Mesendoderm (in vitro differentiated cells): ENCODE data around the gene SP1.

ENCODE experiments used
- DNase-seq: peaks from one replicate; pipeline ENCODE4 v3.0.0; 2013
- H2AK5ac ChIP-seq: 2 replicates; pipeline ENCODE4 v1.6.1; 2013; ENCODE audit warnings: low read length, inconsistent platforms
- H2BK120ac ChIP-seq: 2 replicates; pipeline ENCODE4 v1.6.1; 2013; ENCODE audit warnings: low read depth, mild to moderate bottlenecking, low read length, moderate library complexity, mixed read lengths
- H2BK15ac ChIP-seq: replicated peaks from 2 replicates; pipeline ENCODE4 v1.6.1; 2013; ENCODE audit warnings: low read depth, mild to moderate bottlenecking, moderate library complexity
- H2BK5ac ChIP-seq: 2 replicates; pipeline ENCODE4 v1.6.1; 2013; ENCODE audit warnings: low read length, inconsistent platforms
- H3K18ac ChIP-seq: 2 replicates; pipeline ENCODE4 v1.6.1; 2013; ENCODE audit warnings: mild to moderate bottlenecking, low read length, mixed read lengths
- H3K23ac ChIP-seq: one replicate; pipeline ENCODE4 v1.6.1; 2013; ENCODE audit warnings: low read length
- H3K27ac ChIP-seq: 2 replicates; pipeline ENCODE4 v1.5.1; 2013; ENCODE audit warnings: low read depth, mild to moderate bottlenecking, inconsistent platforms, low read length, moderate library complexity
- H3K27me3 ChIP-seq: 2 replicates; pipeline ENCODE4 v1.6.1; 2013; ENCODE audit warnings: low read length, control low read depth, mild to moderate bottlenecking, inconsistent platforms; ENCODE audit not compliant: insufficient read depth, poor library complexity
- H3K36me3 ChIP-seq: 2 replicates; pipeline ENCODE4 v1.6.1; 2013; ENCODE audit warnings: low read length, inconsistent platforms; ENCODE audit not compliant: control insufficient read depth, insufficient read depth
- H3K4ac ChIP-seq: one replicate; pipeline ENCODE4 v1.6.1; 2013; ENCODE audit warnings: low read depth, mild to moderate bottlenecking, low read length, moderate library complexity
- H3K4me1 ChIP-seq: 2 replicates; pipeline ENCODE4 v1.6.1; 2013; ENCODE audit warnings: low read depth, low read length, inconsistent platforms; ENCODE audit not compliant: control insufficient read depth
- H3K4me2 ChIP-seq: 2 replicates; pipeline ENCODE4 v1.6.1; 2013; ENCODE audit warnings: low read length
- H3K4me3 ChIP-seq: 2 replicates; pipeline ENCODE4 v1.5.1; 2013; ENCODE audit warnings: mild to moderate bottlenecking, low read length
- H3K56ac ChIP-seq: one replicate; pipeline ENCODE4 v1.6.1; 2013; ENCODE audit warnings: low read length
- H3K79me1 ChIP-seq: 2 replicates; pipeline ENCODE4 v1.6.1; 2013; ENCODE audit warnings: low read length, inconsistent platforms
- H3K79me2 ChIP-seq: 2 replicates; pipeline ENCODE4 v1.6.1; 2013; ENCODE audit warnings: mild to moderate bottlenecking, low read length; ENCODE audit not compliant: control insufficient read depth, insufficient read depth
- H3K9ac ChIP-seq: 2 replicates; pipeline ENCODE4 v1.6.1; 2013; ENCODE audit warnings: low read length, inconsistent platforms
- H4K5ac ChIP-seq: one replicate; pipeline ENCODE4 v1.6.1; 2013; ENCODE audit warnings: low read length
- H4K8ac ChIP-seq: one replicate; pipeline ENCODE4 v1.6.1; 2013; ENCODE audit warnings: low read depth, mild to moderate bottlenecking, control low read depth, low read length, moderate library complexity
- WGBS: extraction: QIAGEN DNeasy Blood & Tissue Kit; methylation state at CpG from one replicate; pipeline ENCODE4 v1.1.7; 2013; ENCODE audit warnings: low lambda C conversion rate, missing lambda C conversion rate; ENCODE audit not compliant: insufficient coverage; ENCODE audit errors: extremely low coverage; 5-methylcytosine and 5-hydroxymethylcytosine counted together

SP1 gene

DNA sequence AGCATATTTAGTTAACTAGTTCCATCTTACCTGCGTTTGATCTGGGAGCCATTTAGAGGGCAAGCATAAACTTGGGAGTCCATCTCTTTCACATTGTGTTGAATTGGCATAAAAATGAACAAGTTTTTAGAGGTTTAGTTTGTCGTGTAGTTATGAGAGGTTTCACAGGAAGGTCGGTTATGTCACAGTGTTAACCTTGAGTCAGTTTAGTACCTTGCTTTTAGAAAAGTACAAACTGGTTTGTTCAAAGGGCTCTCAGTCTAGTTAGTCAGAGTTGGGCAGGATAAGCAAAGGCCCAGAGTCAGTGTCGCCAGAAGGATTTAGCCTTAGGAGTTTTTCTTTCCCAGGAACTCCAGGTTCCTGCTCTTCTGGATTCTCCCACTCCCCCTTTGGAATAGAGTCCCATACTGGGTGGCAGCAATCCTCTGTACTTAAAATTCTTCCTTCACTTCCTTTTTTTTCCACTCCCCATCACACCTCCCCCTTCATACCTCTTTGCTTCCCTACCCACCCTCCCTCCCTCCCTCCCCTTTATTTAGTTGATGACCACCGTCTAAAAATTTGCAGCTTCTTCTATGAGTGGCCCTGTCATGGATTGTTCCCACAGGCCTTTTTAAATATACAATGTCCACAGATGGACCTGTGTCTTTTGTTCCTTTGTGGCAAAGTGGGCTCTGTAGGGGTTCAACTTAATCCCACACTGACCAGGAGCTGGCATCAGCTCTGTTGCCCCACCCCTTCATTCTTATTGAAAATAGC, 84.0 kb downstream of the SP1 start:
- Histone ChIP-seq H3K23ac (no peak overlapping the region), H3K79me2 (peaks cover 54% of the 10 kb centered on the region), H3K18ac (no peak overlapping the region), H2AK5ac (no peak overlapping the region), H2BK120ac (no peak overlapping the region), H3K4ac (no peak overlapping the region), H3K36me3 (peaks cover 64% of the 10 kb centered on the region), H3K27ac (no peak overlapping the region), H4K5ac (no peak overlapping the region), H3K4me3 (no peak overlapping the region), H3K27me3 (no peaks in the 10 kb centered on the region), H2BK15ac (no peak overlapping the region), H3K79me1 (peaks cover 37% of the 10 kb centered on the region), H3K4me2 (no peak overlapping the region), H3K4me1 (peaks cover 2% of the 10 kb centered on the region), H3K9ac (no peak overlapping the region), H2BK5ac (no peak overlapping the region), H3K56ac (no peak overlapping the region), H4K8ac (no peak overlapping the region)
- 100% methylated on average over 2 of the region's 5 CpGs for WGBS
- no peak for DNase-seq

DNA sequence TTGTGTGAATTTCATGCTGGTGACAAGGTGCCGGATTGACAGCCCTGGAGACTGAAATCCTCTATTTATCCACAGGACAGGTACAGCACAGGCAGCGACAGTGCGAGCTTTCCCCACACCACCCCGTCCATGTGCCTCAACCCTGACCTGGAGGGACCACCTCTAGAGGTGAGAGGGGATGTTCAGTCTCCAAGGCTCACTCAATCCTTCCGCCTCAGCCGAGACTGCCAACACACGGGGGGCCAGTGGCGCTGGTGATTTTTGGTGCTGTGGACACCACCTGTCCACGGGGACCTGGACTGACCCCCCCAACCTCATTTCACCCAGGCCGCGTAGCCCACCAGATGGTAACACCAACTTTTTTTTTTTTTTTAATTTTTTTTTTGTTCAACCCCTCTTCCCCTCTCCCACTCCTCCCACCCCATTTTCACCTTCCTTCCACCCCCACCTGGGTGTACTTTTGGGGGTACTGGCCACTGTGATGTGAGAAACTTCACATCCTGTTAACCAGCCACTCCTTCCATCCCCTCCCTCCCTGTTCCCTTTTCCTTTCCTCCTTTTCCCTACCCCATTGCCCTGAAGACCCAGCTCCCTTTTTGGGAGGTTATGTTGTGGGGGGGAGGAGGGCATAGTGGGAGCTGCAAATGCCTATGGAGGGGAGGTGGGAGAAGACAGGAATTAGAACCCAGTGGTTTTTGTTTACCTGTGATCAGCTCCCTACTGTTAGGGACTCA, 84.9 kb downstream of the SP1 start:
- no peak overlapping the region for H4K8ac ChIP-seq
- no peak overlapping the region for H3K56ac ChIP-seq
- no peak overlapping the region for H3K4me3 ChIP-seq
- no peaks in the 10 kb centered on the region for H3K27me3 ChIP-seq
- H2BK120ac ChIP-seq: no peak overlapping the region
- H3K79me1 ChIP-seq: peaks cover 35% of the 10 kb centered on the region
- no peak overlapping the region for H3K4ac ChIP-seq
- H3K27ac ChIP-seq: no peak overlapping the region
- no peak overlapping the region for H3K23ac ChIP-seq
- no peak overlapping the region for H2BK5ac ChIP-seq
- no peak overlapping the region for H4K5ac ChIP-seq
- H3K18ac ChIP-seq: no peak overlapping the region
- no peak for DNase-seq
- H3K79me2 ChIP-seq: peaks cover 48% of the 10 kb centered on the region
- no peak overlapping the region for H3K9ac ChIP-seq
- H2BK15ac ChIP-seq: no peak overlapping the region
- peaks cover 62% of the 10 kb centered on the region for H3K36me3 ChIP-seq
- peaks cover 2% of the 10 kb centered on the region for H3K4me1 ChIP-seq
- no CpG with 5 or more reads among the region's 11 CpGs for WGBS
- no peak overlapping the region for H2AK5ac ChIP-seq
- H3K4me2 ChIP-seq: no peak overlapping the region

GRCh38 chr12:53465679-53466078, 85.7 kb downstream of the SP1 start:
- WGBS: no CpG with 5 or more reads among the region's 2 CpGs
- peaks cover 2% of the 10 kb centered on the region for H3K4me1 ChIP-seq
- no peak overlapping the region for H3K56ac ChIP-seq
- H2BK15ac ChIP-seq: no peak overlapping the region
- H3K36me3 ChIP-seq: peaks cover 59% of the 10 kb centered on the region
- no peak overlapping the region for H4K5ac ChIP-seq
- no peak overlapping the region for H3K9ac ChIP-seq
- no peak overlapping the region for H3K27ac ChIP-seq
- H2BK5ac ChIP-seq: no peak overlapping the region
- no peak overlapping the region for H3K18ac ChIP-seq
- no peak for DNase-seq
- no peak overlapping the region for H4K8ac ChIP-seq
- H2AK5ac ChIP-seq: no peak overlapping the region
- H2BK120ac ChIP-seq: no peak overlapping the region
- H3K4me3 ChIP-seq: no peak overlapping the region
- peaks cover 35% of the 10 kb centered on the region for H3K79me1 ChIP-seq
- H3K79me2 ChIP-seq: peaks cover 43% of the 10 kb centered on the region
- H3K23ac ChIP-seq: no peak overlapping the region
- no peak overlapping the region for H3K4ac ChIP-seq
- H3K27me3 ChIP-seq: no peaks in the 10 kb centered on the region
- no peak overlapping the region for H3K4me2 ChIP-seq
